ENCODE results near the gene MED10. TPM values are rescaled to one million over a fixed set of nuclear protein-coding genes. Genes with fewer than 3 reads are reported as not detected.
"Not testable (repeated sequence)": the region's sequence is repeated elsewhere in the genome, so short reads cannot be mapped to it uniquely, and the experiment has no call there.

The MED10 gene
- total and polyA plus RNA-seq, 5 donors: 20.0 to 29.4 (median 24.2) TPM

GRCh38 chr5:6372251-6373080 is 5.9 kb downstream of the MED10 start:
- 70% methylated on average over 23 of the region's 23 CpGs for WGBS
- H3K9me3 ChIP-seq (ENCODE audit: control insufficient read depth, low read length): no peaks in the 10 kb centered on the region
- H3K27ac ChIP-seq (ENCODE audit: low read length): no peak overlapping the region
- H3K4me1 ChIP-seq (ENCODE audit: control insufficient read depth, insufficient read depth, low read length): peaks cover 2% of the 10 kb centered on the region
- DNase-seq (peak in 1 of 3 donors; percentile 41), ATAC-seq (peak; percentile 57 to 90)
- no peaks in the 10 kb centered on the region for H3K27me3 ChIP-seq (ENCODE audit: control insufficient read depth, insufficient read depth)
- H3K4me3 ChIP-seq (ENCODE audit: low read length): no peak overlapping the region
- intact Hi-C loops (cut with DNase I): loop anchor here in 1 of 4 donors (5.0 kb wide), 1 partner anchor 875 kb away; no protein-coding TSS in a partner anchor

- no peaks in the 10 kb centered on the region for H3K4me1 ChIP-seq (ENCODE audit: control insufficient read depth, insufficient read depth, low read length)
- H3K4me3 ChIP-seq (ENCODE audit: low read length): no peak overlapping the region
- no peak overlapping the region for H3K27ac ChIP-seq (ENCODE audit: low read length)
- no peak for DNase-seq
- intact Hi-C loops (cut with DNase I): loop anchor here in 1 of 4 donors (5.0 kb wide), 1 partner anchor 874 kb away; no protein-coding TSS in a partner anchor
- ATAC-seq: no peak
- WGBS: 96% methylated on average over 19 of the region's 19 CpGs
- H3K27me3 ChIP-seq (ENCODE audit: control insufficient read depth, insufficient read depth): no peaks in the 10 kb centered on the region
- no peaks in the 10 kb centered on the region for H3K9me3 ChIP-seq (ENCODE audit: control insufficient read depth, low read length)
Measured at GRCh38 chr5:6371079-6371810, 7.1 kb downstream of the MED10 start.

- intact Hi-C loops (cut with DNase I): loop anchor here in 1 of 4 donors (5.0 kb wide), 1 partner anchor 873 kb away; no protein-coding TSS in a partner anchor
- ATAC-seq (no peak), DNase-seq (no peak)
- 91% methylated on average over 13 of the region's 13 CpGs for WGBS
- Histone ChIP-seq H3K4me3 (ENCODE audit: low read length) (no peak overlapping the region), H3K27me3 (ENCODE audit: control insufficient read depth, insufficient read depth) (no peaks in the 10 kb centered on the region), H3K27ac (ENCODE audit: low read length) (no peak overlapping the region), H3K9me3 (ENCODE audit: control insufficient read depth, low read length) (no peaks in the 10 kb centered on the region), H3K4me1 (ENCODE audit: control insufficient read depth, insufficient read depth, low read length) (no peaks in the 10 kb centered on the region)
Measured at GRCh38 chr5:6370580-6370979, 7.8 kb downstream of the MED10 start.

- Histone ChIP-seq H3K4me3 (ENCODE audit: low read length) (no peak overlapping the region), H3K4me1 (ENCODE audit: control insufficient read depth, insufficient read depth, low read length) (no peaks in the 10 kb centered on the region), H3K9me3 (ENCODE audit: control insufficient read depth, low read length) (no peaks in the 10 kb centered on the region), H3K27me3 (ENCODE audit: control insufficient read depth, insufficient read depth) (no peaks in the 10 kb centered on the region), H3K27ac (ENCODE audit: low read length) (no peak overlapping the region)
- DNase-seq (no peak), ATAC-seq (no peak)
- intact Hi-C loops (cut with DNase I): no loop called here
- WGBS: 70% methylated on average over 16 of the region's 16 CpGs
Measured at GRCh38 chr5:6365977-6366590, 12.3 kb downstream of the MED10 start.

- intact Hi-C loops (cut with DNase I): no loop called here
- Histone ChIP-seq H3K4me1 (ENCODE audit: control insufficient read depth, insufficient read depth, low read length) (no peaks in the 10 kb centered on the region), H3K9me3 (ENCODE audit: control insufficient read depth, low read length) (no peaks in the 10 kb centered on the region), H3K27me3 (ENCODE audit: control insufficient read depth, insufficient read depth) (no peaks in the 10 kb centered on the region), H3K4me3 (ENCODE audit: low read length) (no peak overlapping the region), H3K27ac (ENCODE audit: low read length) (no peak overlapping the region)
- 90% methylated on average over 15 of the region's 15 CpGs for WGBS
- ATAC-seq (peak in 1 of 2 donors; percentile 86), DNase-seq (no peak)
Measured at GRCh38 chr5:6365142-6365976, 13.0 kb downstream of the MED10 start.

GRCh38 chr5:6363454-6364011 is 14.8 kb downstream of the MED10 start:
- H3K9me3 ChIP-seq (ENCODE audit: control insufficient read depth, low read length); H3K27ac ChIP-seq (ENCODE audit: low read length); ATAC-seq; H3K27me3 ChIP-seq (ENCODE audit: control insufficient read depth, insufficient read depth); intact Hi-C loops (cut with DNase I); H3K4me3 ChIP-seq (ENCODE audit: low read length); DNase-seq; H3K4me1 ChIP-seq (ENCODE audit: control insufficient read depth, insufficient read depth, low read length): not testable (repeated sequence)
- 98% methylated on average over 4 of the region's 5 CpGs for WGBS

- 93% methylated on average over 7 of the region's 7 CpGs for WGBS
Measured at GRCh38 chr5:6362846-6363245, 15.5 kb downstream of the MED10 start.

GRCh38 chr5:6361101-6361500 is 17.2 kb downstream of the MED10 start:
- Histone ChIP-seq H3K27ac (ENCODE audit: low read length) (no peak overlapping the region), H3K9me3 (ENCODE audit: control insufficient read depth, low read length) (peaks cover 2% of the 10 kb centered on the region), H3K4me3 (ENCODE audit: low read length) (no peak overlapping the region), H3K27me3 (ENCODE audit: control insufficient read depth, insufficient read depth) (no peaks in the 10 kb centered on the region), H3K4me1 (ENCODE audit: control insufficient read depth, insufficient read depth, low read length) (no peaks in the 10 kb centered on the region)
- DNase-seq (no peak), ATAC-seq (no peak)
- intact Hi-C loops (cut with DNase I): no loop called here
- WGBS: 77% methylated on average over 8 of the region's 8 CpGs

More at GRCh38 chr5:6362846-6363245, 15.5 kb downstream of the MED10 start:
- peaks cover 2% of the 10 kb centered on the region for H3K9me3 ChIP-seq (ENCODE audit: control insufficient read depth, low read length)
- no peaks in the 10 kb centered on the region for H3K27me3 ChIP-seq (ENCODE audit: control insufficient read depth, insufficient read depth)
- ATAC-seq: no peak
- intact Hi-C loops (cut with DNase I): no loop called here
- no peak for DNase-seq
- no peak overlapping the region for H3K27ac ChIP-seq (ENCODE audit: low read length)
- no peaks in the 10 kb centered on the region for H3K4me1 ChIP-seq (ENCODE audit: control insufficient read depth, insufficient read depth, low read length)
- no peak overlapping the region for H3K4me3 ChIP-seq (ENCODE audit: low read length)

- H3K9me3 ChIP-seq (ENCODE audit: control insufficient read depth, low read length): peaks cover 2% of the 10 kb centered on the region
- ATAC-seq: no peak
- intact Hi-C loops (cut with DNase I): no loop called here
- no peak overlapping the region for H3K27ac ChIP-seq (ENCODE audit: low read length)
- H3K4me3 ChIP-seq (ENCODE audit: low read length): no peak overlapping the region
- no peaks in the 10 kb centered on the region for H3K27me3 ChIP-seq (ENCODE audit: control insufficient read depth, insufficient read depth)
- DNase-seq: no peak
- WGBS: 79% methylated on average over 18 of the region's 18 CpGs
- H3K4me1 ChIP-seq (ENCODE audit: control insufficient read depth, insufficient read depth, low read length): no peaks in the 10 kb centered on the region
Measured at GRCh38 chr5:6360323-6361072, 17.8 kb downstream of the MED10 start.
